Astrocyte of the spinal cord (primary cell): Measurements from ENCODE around the gene CADM1.

Experiments
- DNase-seq: peaks from one replicate; pipeline ENCODE4 v3.0.0; 2011; ENCODE audit warnings: low read depth, low spot score
- H3K4me3 ChIP-seq: 2 replicates; pipeline ENCODE4 v1.5.1; 2011; ENCODE audit warnings: low read depth, mild to moderate bottlenecking, low read length, moderate library complexity
- in situ Hi-C: cut with HindIII; loops from 2 replicates; pipeline ENCODE4 v1.10.0; 2017; ENCODE audit warnings: low sequenced_read_pairs
- TF ChIP-seq, protein P1 (sequence below): IDR thresholded peaks from 2 replicates; pipeline ENCODE4 v1.5.1; 2012; ENCODE audit warnings: low read depth, mild to moderate bottlenecking, low read length, inconsistent platforms

CADM1 gene

DNA sequence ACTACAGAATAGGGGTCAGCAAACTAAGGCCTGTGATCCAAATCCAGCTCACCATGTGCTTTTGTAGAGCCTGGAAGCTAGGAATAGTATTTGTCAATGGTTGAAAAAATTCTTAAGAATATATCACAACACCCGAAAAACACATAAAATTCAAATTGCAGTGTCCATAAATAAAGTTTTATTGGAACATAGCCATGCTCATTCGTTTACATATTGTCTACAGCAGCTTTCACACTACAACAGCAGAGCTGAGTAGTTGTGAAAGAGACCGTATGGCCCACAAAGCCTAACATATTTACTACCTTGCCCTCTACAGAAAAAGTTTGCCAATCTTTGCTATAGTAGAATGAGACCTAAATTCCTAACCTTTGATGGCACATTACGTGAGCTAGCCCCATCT, 125.7 kb downstream of the CADM1 start:
- in situ Hi-C loops = no loop called here
- TF ChIP-seq, protein P1, sequence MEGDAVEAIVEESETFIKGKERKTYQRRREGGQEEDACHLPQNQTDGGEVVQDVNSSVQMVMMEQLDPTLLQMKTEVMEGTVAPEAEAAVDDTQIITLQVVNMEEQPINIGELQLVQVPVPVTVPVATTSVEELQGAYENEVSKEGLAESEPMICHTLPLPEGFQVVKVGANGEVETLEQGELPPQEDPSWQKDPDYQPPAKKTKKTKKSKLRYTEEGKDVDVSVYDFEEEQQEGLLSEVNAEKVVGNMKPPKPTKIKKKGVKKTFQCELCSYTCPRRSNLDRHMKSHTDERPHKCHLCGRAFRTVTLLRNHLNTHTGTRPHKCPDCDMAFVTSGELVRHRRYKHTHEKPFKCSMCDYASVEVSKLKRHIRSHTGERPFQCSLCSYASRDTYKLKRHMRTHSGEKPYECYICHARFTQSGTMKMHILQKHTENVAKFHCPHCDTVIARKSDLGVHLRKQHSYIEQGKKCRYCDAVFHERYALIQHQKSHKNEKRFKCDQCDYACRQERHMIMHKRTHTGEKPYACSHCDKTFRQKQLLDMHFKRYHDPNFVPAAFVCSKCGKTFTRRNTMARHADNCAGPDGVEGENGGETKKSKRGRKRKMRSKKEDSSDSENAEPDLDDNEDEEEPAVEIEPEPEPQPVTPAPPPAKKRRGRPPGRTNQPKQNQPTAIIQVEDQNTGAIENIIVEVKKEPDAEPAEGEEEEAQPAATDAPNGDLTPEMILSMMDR = no peak
- H3K4me3 ChIP-seq = no peak overlapping the region

DNA sequence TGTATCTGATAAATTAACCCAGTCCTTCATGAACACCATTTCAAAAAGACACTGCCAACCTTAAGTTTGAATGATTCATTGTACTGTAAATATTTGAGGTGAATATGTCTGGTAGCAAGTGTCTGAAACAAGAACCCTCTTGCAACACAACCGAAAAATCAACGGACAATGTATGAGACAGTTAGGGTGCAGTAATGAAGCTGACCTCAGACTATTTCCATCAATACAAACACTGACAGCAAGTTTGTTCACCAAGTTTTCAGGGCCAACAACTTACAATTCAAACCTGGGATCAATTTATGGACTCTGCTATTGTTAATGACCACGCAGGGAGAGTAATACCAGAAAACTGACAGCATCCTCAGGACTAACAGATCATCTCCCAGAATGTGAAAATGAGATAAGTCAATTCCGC, 126.3 kb downstream of the CADM1 start:
- in situ Hi-C loops = no loop called here
- DNase-seq = no peak
- no peak overlapping the region for H3K4me3 ChIP-seq
- TF ChIP-seq, protein P1 = no peak

More for the DNA sequence above, 125.7 kb downstream of the CADM1 start:
- no peak for DNase-seq

DNA sequence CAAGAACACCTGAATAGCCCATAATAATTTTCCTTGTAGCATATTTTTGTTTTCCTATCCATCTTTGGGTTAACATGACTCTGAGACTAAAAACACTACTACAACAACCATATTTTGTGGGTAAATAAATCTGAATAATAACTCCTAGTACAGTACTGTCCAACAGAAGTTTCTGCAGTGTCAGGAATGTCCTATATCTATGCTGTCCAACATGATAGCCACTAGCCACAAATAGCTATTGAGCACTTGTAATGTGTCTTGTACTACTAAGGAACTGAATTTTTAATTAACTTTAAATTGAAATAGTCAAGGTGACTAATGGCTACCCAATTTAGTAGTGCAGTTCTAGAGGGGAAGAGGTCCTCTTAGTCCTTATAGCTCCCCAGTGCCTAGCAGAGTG, 135.6 kb downstream of the CADM1 start:
- TF ChIP-seq, protein P1 = no peak
- no peak for DNase-seq
- H3K4me3 ChIP-seq = no peak overlapping the region
- in situ Hi-C loops = no loop called here

DNA sequence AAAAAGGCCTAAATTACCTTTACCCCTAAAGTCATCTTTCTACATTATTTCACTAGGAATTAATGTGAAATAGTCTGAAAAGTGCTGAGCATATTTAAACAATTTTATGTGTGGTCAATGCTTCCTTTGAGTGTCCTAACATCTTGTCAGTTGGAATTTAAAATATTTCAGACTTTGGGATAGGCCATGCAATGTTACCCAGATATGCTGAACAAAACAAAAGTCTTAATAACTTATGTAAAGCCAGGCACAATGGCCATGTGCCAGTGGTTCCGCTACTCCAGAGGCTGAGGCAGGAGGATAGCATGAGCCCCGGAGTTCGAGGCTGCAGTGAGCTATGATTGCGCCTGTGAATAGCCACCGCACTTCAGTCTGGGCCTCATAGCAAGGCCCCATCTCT, 137.4 kb downstream of the CADM1 start:
- no peak for DNase-seq
- in situ Hi-C loops = no loop called here
- TF ChIP-seq, protein P1 = no peak
- H3K4me3 ChIP-seq = no peak overlapping the region

DNA sequence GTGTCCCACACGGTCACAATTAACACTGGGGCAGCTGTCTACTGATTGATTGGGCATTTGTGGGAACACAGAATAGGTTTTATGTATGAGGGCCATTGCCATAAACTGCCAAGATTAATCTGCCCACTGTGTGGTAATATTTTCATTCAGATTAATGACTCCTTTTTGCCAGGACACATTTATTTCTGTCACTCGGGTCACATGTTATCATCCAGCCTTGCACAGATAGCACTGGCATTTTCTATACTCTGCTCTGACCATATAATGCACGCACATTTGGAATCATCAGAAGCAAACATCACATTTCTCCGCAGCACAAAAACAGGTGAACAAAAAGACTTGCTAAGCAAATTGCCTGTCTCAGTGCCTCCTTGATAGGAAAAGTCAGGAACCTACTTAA, 138.3 kb downstream of the CADM1 start:
- DNase-seq = no peak
- in situ Hi-C loops = no loop called here
- H3K4me3 ChIP-seq = no peak overlapping the region
- TF ChIP-seq, protein P1 = no peak

DNA sequence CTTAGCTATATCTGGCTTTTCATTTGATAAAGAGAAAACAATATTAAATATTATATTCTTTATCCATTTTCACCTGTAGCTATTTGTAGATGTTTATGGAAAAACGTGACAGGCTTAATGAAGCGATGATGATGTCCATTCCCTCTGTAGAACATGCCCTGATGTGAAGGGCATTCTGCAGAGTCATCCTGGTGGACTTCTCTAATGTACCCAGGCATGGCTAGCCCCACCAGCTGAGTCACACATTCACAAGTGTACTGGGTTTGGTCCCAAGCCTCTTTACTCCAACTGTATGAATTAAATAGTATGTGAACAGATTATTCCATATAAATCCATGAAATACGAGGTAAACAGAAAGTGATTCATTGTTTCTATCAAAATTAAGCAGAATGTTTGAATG, 139.3 kb downstream of the CADM1 start:
- TF ChIP-seq, protein P1 = no peak
- DNase-seq = no peak
- H3K4me3 ChIP-seq = no peak overlapping the region
- in situ Hi-C loops = no loop called here

DNA sequence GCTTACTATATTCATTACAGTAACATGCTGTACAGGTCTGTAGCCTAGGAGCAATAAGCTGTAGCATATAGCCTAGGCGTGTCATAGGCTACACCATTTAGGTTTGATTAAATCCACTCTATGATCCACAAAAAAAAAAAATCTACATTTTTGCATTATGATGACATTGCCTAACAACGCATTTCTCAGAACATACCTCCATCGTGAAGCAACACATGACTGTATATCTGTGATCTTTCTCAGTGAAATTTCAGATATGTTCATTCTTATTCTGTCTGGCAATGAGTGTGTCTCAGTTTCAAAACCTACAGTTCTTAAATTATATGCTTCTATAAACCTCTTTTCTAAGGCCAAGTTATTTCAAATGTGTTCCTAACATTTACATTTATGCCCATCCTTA, 140.3 kb downstream of the CADM1 start:
- no peak for DNase-seq
- in situ Hi-C loops = no loop called here
- TF ChIP-seq, protein P1 = no peak
- no peak overlapping the region for H3K4me3 ChIP-seq
